H1 (cell line): ENCODE data around the gene CUBN. TPM values are rescaled to one million over a fixed set of nuclear protein-coding genes. Genes with fewer than 3 reads are reported as not detected.

Source experiments
- CTCF ChIA-PET: fragments of 300-600 bp; sonication (Branson Sonifier 250); formaldehyde crosslinking; loops from one replicate; lab custom pipeline; 2021; ENCODE audit not compliant: partially characterized antibody; lab: Charles Lee
- POLR2A ChIA-PET: fragments of 300-600 bp; sonication (Branson Sonifier 250); formaldehyde crosslinking; loops from one replicate; lab custom pipeline; 2021; ENCODE audit warnings: inconsistent platforms; ENCODE audit not compliant: partially characterized antibody; lab: Charles Lee
- DNase-seq, 2 experiments: peaks; one replicate each; pipeline versions ENCODE4 v3.0.0 to v3.0.0-alpha.2; 2010 to 2022; ENCODE audit warnings: low spot score in 2 of 2, low read depth in 1 of 2, mixed read lengths in 1 of 2
- FAIRE-seq: peaks from 2 replicates; lab custom pipeline; 2011; peaks lifted over from hg19 to GRCh38; lab: Jason Lieb, UNC
- H2AFZ ChIP-seq: 2 replicates; pipeline ENCODE4 v1.8.1; 2012; ENCODE audit warnings: low read length, inconsistent platforms
- H2AK5ac ChIP-seq: 2 replicates; pipeline ENCODE4 v1.6.1; 2013; ENCODE audit warnings: low read depth, low read length
- H2BK120ac ChIP-seq: replicated peaks from 2 replicates; pipeline ENCODE3; 2013; ENCODE audit warnings: low read depth, low read length, inconsistent platforms
- H2BK12ac ChIP-seq: 2 replicates; pipeline ENCODE4 v1.6.1; 2013; ENCODE audit warnings: low read depth, low read length
- H2BK15ac ChIP-seq: 2 replicates; pipeline ENCODE4 v1.6.1; 2013; ENCODE audit warnings: low read length
- H2BK20ac ChIP-seq: 2 replicates; pipeline ENCODE4 v1.6.1; 2013; ENCODE audit warnings: low read length
- H2BK5ac ChIP-seq: 2 replicates; pipeline ENCODE4 v1.6.1; 2013; ENCODE audit warnings: low read depth, low read length
- H3K14ac ChIP-seq: 2 replicates; pipeline ENCODE4 v1.6.1; 2013; ENCODE audit warnings: inconsistent platforms; ENCODE audit not compliant: insufficient read length
- H3K18ac ChIP-seq: 2 replicates; pipeline ENCODE4 v1.6.1; 2013; ENCODE audit warnings: low read length; ENCODE audit errors: extremely low read depth
- H3K23ac ChIP-seq: 2 replicates; pipeline ENCODE4 v1.6.1; 2013; ENCODE audit warnings: inconsistent platforms; ENCODE audit not compliant: insufficient read length
- H3K23me2 ChIP-seq: 2 replicates; pipeline ENCODE4 v1.6.1; 2013; ENCODE audit warnings: low read depth, low read length
- H3K27ac ChIP-seq: 2 replicates; pipeline ENCODE4 v1.6.1; 2011; ENCODE audit warnings: low read depth, low read length, inconsistent platforms
- H3K27me3 ChIP-seq, 4 experiments: replicated peaks in 1 of 4; 1 replicate in 1 of 4; 2 replicates in 3 of 4; pipeline versions ENCODE4 v1.6.1 to v1.8.1; 2011 to 2013; ENCODE audit warnings: low read length in 3 of 4, mild to moderate bottlenecking in 3 of 4, inconsistent platforms in 2 of 4, mixed read lengths in 2 of 4, moderate library complexity in 1 of 4; ENCODE audit not compliant: control insufficient read depth in 3 of 4, insufficient read depth in 3 of 4; ENCODE audit errors: extremely low read depth in 1 of 4
- H3K36me3 ChIP-seq, 4 experiments: 2 replicates each; pipeline versions ENCODE4 v1.6.1 to v1.8.1; 2011 to 2013; ENCODE audit warnings: mild to moderate bottlenecking in 4 of 4, low read length in 3 of 4, moderate library complexity in 2 of 4, control low read depth in 1 of 4, inconsistent platforms in 1 of 4; ENCODE audit not compliant: insufficient read depth in 4 of 4, control insufficient read depth in 2 of 4
- H3K4ac ChIP-seq: replicated peaks from 2 replicates; pipeline ENCODE3; 2013; ENCODE audit warnings: low read length, low read depth, mixed read lengths, inconsistent platforms; ENCODE audit not compliant: insufficient read length
- H3K4me1 ChIP-seq, 4 experiments: replicated peaks in 1 of 4; 1 replicate in 1 of 4; 2 replicates in 3 of 4; pipeline versions ENCODE4 v1.6.1 to v1.8.1; 2011 to 2013; ENCODE audit warnings: low read length in 3 of 4, inconsistent platforms in 2 of 4, mixed read lengths in 1 of 4; ENCODE audit not compliant: insufficient read depth in 4 of 4, control insufficient read depth in 3 of 4
- H3K4me2 ChIP-seq, 2 experiments: 2 replicates each; pipeline versions ENCODE4 v1.6.1 to v1.8.1; 2011 to 2013; ENCODE audit warnings: low read depth in 2 of 2, low read length in 2 of 2, control low read depth in 1 of 2, inconsistent platforms in 1 of 2, mild to moderate bottlenecking in 1 of 2; ENCODE audit not compliant: insufficient read depth in 1 of 2
- H3K4me3 ChIP-seq, 4 experiments: fragments of 200-600, 300-600 bp in 1 of 4; sonication (generic), shearing (Covaris generic), sonication (Bioruptor Twin) in 1 of 4; 2 replicates each; pipeline versions ENCODE4 v1.5.1 to v1.8.1; 2011 to 2016; ENCODE audit warnings: low read length in 4 of 4, low read depth in 3 of 4, control low read depth in 2 of 4, inconsistent platforms in 2 of 4, mild to moderate bottlenecking in 2 of 4, mixed read lengths in 1 of 4, moderate library complexity in 1 of 4; ENCODE audit not compliant: insufficient read depth in 2 of 4; ENCODE audit errors: extremely low read depth in 1 of 4
- H3K56ac ChIP-seq: replicated peaks from 2 replicates; pipeline ENCODE3; 2013; ENCODE audit warnings: low read depth, mild to moderate bottlenecking, mixed read lengths, low read length, inconsistent platforms; ENCODE audit not compliant: insufficient read length
- H3K79me1 ChIP-seq: 2 replicates; pipeline ENCODE4 v1.6.1; 2013; ENCODE audit warnings: low read depth, low read length, control low read depth
- H3K79me2 ChIP-seq, 2 experiments: 2 replicates each; pipeline versions ENCODE4 v1.6.1 to v1.8.1; 2012 to 2013; ENCODE audit warnings: low read length in 2 of 2, mild to moderate bottlenecking in 2 of 2, inconsistent platforms in 1 of 2; ENCODE audit not compliant: insufficient read depth in 2 of 2, control insufficient read depth in 1 of 2
- H3K9ac ChIP-seq, 4 experiments: replicated peaks in 1 of 4; 1 replicate in 1 of 4; 2 replicates in 3 of 4; pipeline versions ENCODE4 v1.6.1 to v1.8.1; 2011 to 2013; ENCODE audit warnings: low read depth in 3 of 4, low read length in 3 of 4, control low read depth in 2 of 4, mild to moderate bottlenecking in 2 of 4, moderate library complexity in 2 of 4, inconsistent platforms in 1 of 4; ENCODE audit errors: extremely low read depth in 1 of 4
- H3K9me3 ChIP-seq, 2 experiments: 2 replicates each; pipeline versions ENCODE4 v1.6.1 to v1.8.1; 2012 to 2013; ENCODE audit warnings: mild to moderate bottlenecking in 2 of 2, moderate library complexity in 2 of 2, control low read depth in 1 of 2, inconsistent platforms in 1 of 2, low read depth in 1 of 2, low read length in 1 of 2, mixed read lengths in 1 of 2; ENCODE audit not compliant: insufficient read depth in 2 of 2
- H4K20me1 ChIP-seq, 2 experiments: replicated peaks in 1 of 2; 2 replicates each; pipeline versions ENCODE3 to v1.8.1; 2011 to 2013; ENCODE audit warnings: inconsistent platforms in 2 of 2, low read length in 2 of 2, mild to moderate bottlenecking in 1 of 2; ENCODE audit not compliant: insufficient read depth in 2 of 2, control insufficient read depth in 1 of 2
- H4K5ac ChIP-seq: 2 replicates; pipeline ENCODE4 v1.6.1; 2013; ENCODE audit warnings: low read length, low read depth, mixed read lengths, inconsistent platforms; ENCODE audit not compliant: insufficient read length
- H4K8ac ChIP-seq: 2 replicates; pipeline ENCODE4 v1.8.0; 2013; ENCODE audit warnings: mild to moderate bottlenecking, moderate library complexity, low read length, inconsistent platforms; ENCODE audit not compliant: insufficient read depth; ENCODE audit errors: extremely low read depth
- H4K91ac ChIP-seq: replicated peaks from 2 replicates; pipeline ENCODE3; 2013; ENCODE audit warnings: low read length, mixed read lengths, inconsistent platforms; ENCODE audit not compliant: insufficient read length
- SP1 ChIP-seq: IDR thresholded peaks from 2 replicates; pipeline ENCODE4 v1.6.1; 2011; ENCODE audit warnings: low read depth, low read length
- ZNF274 ChIP-seq: IDR thresholded peaks from 2 replicates; pipeline ENCODE4 v1.7.0; 2012; ENCODE audit warnings: low read length, borderline replicate concordance; ENCODE audit errors: extremely low read depth
- WGBS, 2 experiments: shearing (Covaris generic) in 1 of 2; methylation state at CpG; one replicate each; pipeline versions ENCODE4 v1.1.6 to v1.1.7; 2013 to 2015; ENCODE audit warnings: low lambda C conversion rate in 2 of 2, mixed read lengths in 2 of 2, inconsistent platforms in 1 of 2, low coverage in 1 of 2, missing lambda C conversion rate in 1 of 2; ENCODE audit not compliant: insufficient replicate concordance in 2 of 2, insufficient coverage in 1 of 2, insufficient read length in 1 of 2; ENCODE audit errors: extremely low coverage in 1 of 2, missing lambda C conversion rate in 1 of 2; 5-methylcytosine and 5-hydroxymethylcytosine counted together
- polyA plus RNA-seq, 7 experiments: library from polyadenylated mRNA; depleted of rRNA in 3 of 7; stranded (reverse) in 5 of 7; unstranded in 2 of 7; fragments of >200 nt in 5 of 7; fragments of 200-250 nt in 2 of 7; gene quantifications; 1 replicate in 5 of 7; 2 replicates in 1 of 7; 4 replicates in 1 of 7; pipeline versions ENCODE4 v1.2.1 to v1.2.3, GENCODE V29; 2011 to 2013; ENCODE audit warnings: missing spikeins in 2 of 7, mixed read lengths in 2 of 7
- total RNA-seq: library from RNA; stranded (reverse); fragmentation: NEBNext Ultra II Directional; extraction: Animal tissue kit (Norgen Biotek cat#: 25700); gene quantifications from 2 replicates; pipeline ENCODE4 v1.2.1, GENCODE V29; 2021

Gene CUBN
- total and polyA plus RNA-seq, 2 of the 8 experiments (the other 6 are each of a cell fraction or from before 2014, with no cell fraction given) = 0.04 to 0.08 TPM

DNA sequence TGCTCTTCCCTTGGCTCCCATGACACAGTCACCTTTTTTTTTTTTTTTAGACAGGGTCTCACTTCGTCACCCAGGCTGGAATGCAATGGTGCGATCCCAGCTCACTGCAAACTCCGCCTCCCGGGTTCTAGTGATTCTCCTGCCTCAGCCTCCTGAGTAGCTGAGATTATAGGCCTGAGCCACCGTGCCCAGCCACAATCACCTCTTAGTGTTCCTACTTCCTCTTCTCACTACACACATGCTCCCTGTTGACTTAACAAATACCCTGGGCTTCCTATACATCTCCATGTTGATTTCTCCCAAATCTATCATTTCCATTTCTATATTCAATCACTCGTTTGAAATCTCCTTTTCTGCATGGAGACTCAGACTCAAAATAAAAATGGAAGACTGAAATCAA is 91.7 kb downstream of the CUBN start:
- WGBS, 2 experiments = 97% methylated on average over 5 of the region's 6 CpGs; no CpG with 5 or more reads in 1 of the 2 experiments
- Histone ChIP-seq H4K5ac (no peak overlapping the region), H3K36me3 (no peaks in the 10 kb centered on the region)
- no peak for TF ChIP-seq ZNF274
- TF ChIP-seq SP1 = no peak

More for the DNA sequence above, 91.7 kb downstream of the CUBN start:
- Histone ChIP-seq H3K27me3 (no peaks in the 10 kb centered on the region), H3K56ac (no peak overlapping the region), H2BK5ac (no peak overlapping the region), H2BK12ac (no peak overlapping the region), H3K9me3 (no peaks in the 10 kb centered on the region), H3K4me3 (no peak overlapping the region), H4K8ac (no peak overlapping the region), H2AFZ (no peak overlapping the region), H3K27ac (no peak overlapping the region), H3K79me2 (no peaks in the 10 kb centered on the region), H3K23ac (no peak overlapping the region), H3K18ac (no peak overlapping the region), H3K23me2 (no peaks in the 10 kb centered on the region), H2BK120ac (no peak overlapping the region), H3K79me1 (no peaks in the 10 kb centered on the region), H4K91ac (no peak overlapping the region), H4K20me1 (no peaks in the 10 kb centered on the region), H3K9ac (no peak overlapping the region), H3K14ac (no peak overlapping the region), H2AK5ac (no peak overlapping the region), H2BK20ac (no peak overlapping the region), H3K4ac (no peak overlapping the region), H3K4me1 (no peaks in the 10 kb centered on the region; a peak in 1 of 7 replicates), H2BK15ac (no peak overlapping the region), H3K4me2 (no peak overlapping the region)
- DNase-seq (no peak), FAIRE-seq (no peak)
- POLR2A ChIA-PET = interaction anchor here (0.7 kb wide), 1 partner anchor 1146 kb away, joined by 3 read pairs; no protein-coding TSS in a partner anchor
- CTCF ChIA-PET = no interaction called here
